HEK293 (cell line): Measurements from ENCODE around the gene SH3BP5L.

Source experiments
- CTCF ChIA-PET: fragments of 350-600 bp; formaldehyde crosslinking; extraction: SDS; loops from one replicate; lab custom pipeline; 2021; ENCODE audit warnings: antibody characterized with exemption; lab: Yijun Ruan, JAX
- POLR2A ChIA-PET: fragments of 300-600 bp; formaldehyde crosslinking; extraction: SDS; loops from one replicate; lab custom pipeline; 2020; ENCODE audit warnings: antibody characterized with exemption, inconsistent platforms; lab: Yijun Ruan, JAX
- H3K27ac ChIP-seq: fragments of 200-500 bp; sonication (Bioruptor generic); 2 replicates; pipeline ENCODE4 v1.5.1; 2014; ENCODE audit warnings: low read depth, low read length, control low read depth, inconsistent platforms; ENCODE audit errors: extremely low read depth
- H3K36me3 ChIP-seq, 2 experiments: fragments of 200-500 bp in 1 of 2; sonication (Bioruptor generic) in 1 of 2; 1 replicate in 1 of 2; 2 replicates in 1 of 2; pipeline ENCODE4 v1.5.1; 2014 to 2017; ENCODE audit warnings: inconsistent platforms in 2 of 2, low read length in 2 of 2; ENCODE audit not compliant: control insufficient read depth in 2 of 2, insufficient read depth in 1 of 2
- H3K4me1 ChIP-seq: fragments of 200-500 bp; sonication (Bioruptor generic); 2 replicates; pipeline ENCODE4 v1.5.1; 2014; ENCODE audit warnings: mild to moderate bottlenecking, low read length, inconsistent platforms; ENCODE audit not compliant: control insufficient read depth, insufficient read depth
- H3K4me3 ChIP-seq: 2 replicates; pipeline ENCODE4 v1.5.1; 2011; ENCODE audit warnings: low read depth, mild to moderate bottlenecking, control low read depth, low read length, moderate library complexity
- H3K9me3 ChIP-seq: fragments of 200-500 bp; sonication (Bioruptor generic); 2 replicates; pipeline ENCODE4 v1.5.1; 2014; ENCODE audit warnings: low read depth, low read length, inconsistent platforms; ENCODE audit not compliant: control insufficient read depth, insufficient read depth
- IKZF3 ChIP-seq: fragments of 450-650 bp; IDR thresholded peaks from 2 replicates; pipeline ENCODE4 v1.5.0; 2018; ENCODE audit warnings: missing biosample characterization, mild to moderate bottlenecking, missing genetic modification characterization, moderate library complexity
- KLF9 ChIP-seq: fragments of 450-650 bp; formaldehyde crosslinking; IDR thresholded peaks from 2 replicates; pipeline ENCODE4 v1.5.1; 2016; ENCODE audit warnings: missing biosample characterization, missing genetic modification characterization, low read depth
- SCRT1 ChIP-seq: fragments of 450-650 bp; formaldehyde crosslinking; IDR thresholded peaks from 2 replicates; pipeline ENCODE4 v1.5.1; 2016; ENCODE audit warnings: missing biosample characterization, missing genetic modification characterization, borderline replicate concordance
- ZBTB48 ChIP-seq: fragments of 450-650 bp; formaldehyde crosslinking; IDR thresholded peaks from 2 replicates; pipeline ENCODE4 v1.5.1; 2016; ENCODE audit warnings: missing biosample characterization, missing genetic modification characterization
- ZBTB7A ChIP-seq: fragments of 450-650 bp; formaldehyde crosslinking; IDR thresholded peaks from 2 replicates; pipeline ENCODE4 v1.5.1; 2016; ENCODE audit warnings: low read depth, missing biosample characterization, missing genetic modification characterization
- ZFP69B ChIP-seq: fragments of 450-650 bp; formaldehyde crosslinking; IDR thresholded peaks from 2 replicates; pipeline ENCODE4 v1.5.1; 2016; ENCODE audit warnings: missing biosample characterization, missing genetic modification characterization
- ZNF140 ChIP-seq: fragments of 450-650 bp; formaldehyde crosslinking; IDR thresholded peaks from 2 replicates; pipeline ENCODE4 v1.5.1; 2016; ENCODE audit warnings: missing biosample characterization, missing genetic modification characterization
- ZNF169 ChIP-seq: fragments of 450-650 bp; formaldehyde crosslinking; IDR thresholded peaks from 2 replicates; pipeline ENCODE4 v1.5.1; 2016; ENCODE audit warnings: missing biosample characterization, missing genetic modification characterization
- ZNF221 ChIP-seq: fragments of 450-650 bp; formaldehyde crosslinking; IDR thresholded peaks from 2 replicates; pipeline ENCODE4 v1.5.1; 2017; ENCODE audit warnings: missing biosample characterization, missing genetic modification characterization, borderline replicate concordance
- ZNF274 ChIP-seq, 2 experiments: fragments of 200-500 bp in 1 of 2; fragments of 450-650 bp in 1 of 2; sonication (Bioruptor generic) in 1 of 2; formaldehyde crosslinking in 1 of 2; IDR thresholded peaks; 2 replicates each; pipeline versions ENCODE4 v1.5.1 to v1.6.1; 2014 to 2016; ENCODE audit warnings: borderline replicate concordance in 1 of 2, inconsistent platforms in 1 of 2, low read length in 1 of 2, missing biosample characterization in 1 of 2, missing genetic modification characterization in 1 of 2
- ZNF311 ChIP-seq: fragments of 450-650 bp; formaldehyde crosslinking; IDR thresholded peaks from 2 replicates; pipeline ENCODE4 v1.5.1; 2017; ENCODE audit warnings: missing biosample characterization, missing genetic modification characterization, borderline replicate concordance
- ZNF501 ChIP-seq: fragments of 450-650 bp; formaldehyde crosslinking; IDR thresholded peaks from 2 replicates; pipeline ENCODE4 v1.5.1; 2016; ENCODE audit warnings: missing biosample characterization, missing genetic modification characterization
- ZNF558 ChIP-seq: fragments of 450-650 bp; formaldehyde crosslinking; IDR thresholded peaks from 2 replicates; pipeline ENCODE4 v1.5.1; 2016; ENCODE audit warnings: missing biosample characterization, missing genetic modification characterization
- ZNF747 ChIP-seq: fragments of 450-650 bp; formaldehyde crosslinking; IDR thresholded peaks from 2 replicates; pipeline ENCODE4 v1.5.1; 2016; ENCODE audit warnings: missing biosample characterization, missing genetic modification characterization
- ZNF776 ChIP-seq: fragments of 450-650 bp; formaldehyde crosslinking; IDR thresholded peaks from 2 replicates; pipeline ENCODE4 v1.5.0; 2017; ENCODE audit warnings: missing biosample characterization, missing genetic modification characterization, borderline replicate concordance
- ZSCAN23 ChIP-seq: fragments of 450-650 bp; formaldehyde crosslinking; IDR thresholded peaks from 2 replicates; pipeline ENCODE4 v1.5.1; 2016; ENCODE audit warnings: missing biosample characterization, missing genetic modification characterization
- TF ChIP-seq, protein P1 (sequence below): fragments of 450-650 bp; formaldehyde crosslinking; IDR thresholded peaks from 2 replicates; pipeline ENCODE4 v1.5.1; 2016; ENCODE audit warnings: missing biosample characterization, missing genetic modification characterization

Gene SH3BP5L

DNA sequence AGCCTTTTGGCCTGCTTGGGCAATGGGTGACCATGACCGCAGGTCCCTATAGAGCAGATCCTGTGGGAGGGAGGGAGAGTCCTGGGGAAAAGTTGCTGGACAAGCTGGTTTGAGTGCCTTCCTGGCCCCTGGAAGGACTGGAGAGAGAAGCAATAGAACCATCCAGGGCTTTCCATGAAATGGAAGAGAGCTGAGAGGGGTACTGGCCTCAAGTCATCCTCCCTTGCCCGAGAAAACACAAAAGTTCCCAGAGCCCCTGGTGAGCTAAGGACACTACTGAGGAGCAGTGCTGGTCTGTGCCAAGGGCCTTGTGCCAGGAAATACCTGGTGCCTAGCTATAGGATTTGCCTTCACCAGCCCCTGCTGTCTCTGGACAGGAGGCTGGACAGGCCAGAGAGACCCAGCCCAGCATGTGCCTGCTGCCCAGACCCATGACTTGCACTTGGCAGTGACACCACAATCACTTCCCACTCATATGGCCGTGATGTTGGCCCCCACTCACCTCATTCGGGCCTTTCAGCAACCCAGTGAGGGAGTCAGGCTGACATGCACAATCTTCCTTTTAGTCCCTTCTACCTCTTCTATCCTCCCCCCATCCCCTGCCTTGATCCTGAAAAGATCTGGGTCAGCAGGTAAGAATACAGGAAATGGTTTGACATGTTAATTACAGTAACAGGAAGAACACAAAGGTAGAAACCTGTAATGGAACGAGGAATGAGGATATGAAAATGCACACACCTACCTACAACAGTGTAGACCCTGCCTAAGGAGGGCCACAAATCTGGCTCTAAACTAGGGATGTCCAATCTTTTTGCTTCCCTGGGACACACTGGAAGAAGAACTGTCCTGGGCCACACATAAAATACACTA lies 7.0 kb downstream of the SH3BP5L start:
- CTCF ChIA-PET = no interaction called here
- POLR2A ChIA-PET = no interaction called here
- H3K4me1 ChIP-seq = no peaks in the 10 kb centered on the region
- TF ChIP-seq ZFP69B (no peak), ZNF274 (IDR thresholded peaks at IDR 0.05; ENCODE audit: low read length) (no peak), ZNF274 (tag by site-specific recombination; IDR thresholded peaks at IDR 0.05; ENCODE audit: borderline replicate concordance) (no peak), IKZF3 (tag by site-specific recombination) (no peak), ZNF747 (tag by site-specific recombination) (no peak), ZSCAN23 (tag by site-specific recombination) (no peak)
- TF ChIP-seq, all 188 proteins: peak for 0
- H3K36me3 ChIP-seq = peaks cover 0 to 73% of the 10 kb centered on the region in 2 experiments; a peak in 1 of 3 replicates
- no peak overlapping the region for H3K27ac ChIP-seq
- no peaks in the 10 kb centered on the region for H3K9me3 ChIP-seq
- H3K4me3 ChIP-seq = no peak overlapping the region

DNA sequence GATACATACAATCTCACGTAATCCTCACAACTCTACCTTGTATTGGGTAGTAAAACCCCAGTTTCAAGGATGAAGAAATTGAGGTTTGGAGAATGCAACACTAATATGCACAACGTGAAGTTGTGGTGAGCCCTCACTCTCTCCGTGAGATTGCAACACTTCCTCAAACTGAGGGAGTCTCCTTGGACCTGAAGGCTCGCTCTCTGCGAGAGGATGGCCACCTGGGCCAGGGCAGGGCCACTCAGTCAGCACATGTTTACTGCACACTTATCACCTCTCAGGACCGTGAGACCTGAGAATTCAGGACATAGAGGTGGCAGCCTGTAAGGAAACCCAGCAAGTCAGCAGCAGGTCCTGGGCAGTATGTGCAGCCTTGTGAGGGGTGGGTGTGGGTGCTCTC lies 8.7 kb downstream of the SH3BP5L start:
- POLR2A ChIA-PET = no interaction called here
- CTCF ChIA-PET = no interaction called here

DNA sequence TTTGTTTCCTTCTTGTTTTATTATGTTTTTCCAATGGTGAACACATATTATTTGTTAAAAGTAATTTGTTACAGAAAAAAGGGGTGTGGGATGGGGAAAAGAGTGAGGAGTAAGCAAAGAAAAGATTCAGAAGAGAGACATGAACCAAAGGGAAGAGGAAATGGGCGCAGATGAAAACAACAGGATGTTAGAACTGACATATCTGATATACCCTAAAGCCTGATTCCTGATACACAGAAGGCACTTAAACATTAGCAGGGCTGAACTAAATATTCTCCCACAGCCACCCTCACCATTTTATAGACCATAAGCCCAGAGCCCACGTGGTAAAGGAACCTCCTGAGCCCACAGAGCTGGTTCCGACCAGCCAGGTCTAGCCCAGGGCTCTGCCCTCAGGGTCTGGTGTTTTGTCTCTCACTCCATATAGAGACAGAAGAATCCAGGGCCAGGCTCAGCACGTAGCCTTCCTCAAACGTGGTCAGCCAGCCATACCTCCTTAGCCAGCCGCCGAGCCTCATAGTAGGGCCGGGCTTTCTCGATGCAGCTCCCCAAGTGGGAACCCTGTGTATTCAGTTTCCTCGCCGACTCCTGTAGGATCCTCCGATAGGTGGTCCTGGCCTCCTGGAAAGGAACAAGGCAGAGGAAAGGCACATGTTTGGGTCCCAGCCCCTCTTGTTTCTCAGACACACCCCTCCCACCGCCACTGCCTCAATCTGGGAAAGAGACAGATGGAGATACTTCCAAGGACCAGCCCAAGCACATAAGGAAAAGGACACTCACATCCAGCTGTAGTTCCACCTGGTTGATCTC lies 9.5 kb downstream of the SH3BP5L start:
- H3K27ac ChIP-seq = no peak overlapping the region
- H3K4me3 ChIP-seq = no peak overlapping the region
- CTCF ChIA-PET = no interaction called here
- peaks cover 0 to 69% of the 10 kb centered on the region in 2 experiments; a peak in 1 of 3 replicates for H3K36me3 ChIP-seq
- POLR2A ChIA-PET = no interaction called here
- H3K4me1 ChIP-seq = no peaks in the 10 kb centered on the region
- TF ChIP-seq ZNF140 (tag by site-specific recombination) (no peak), ZNF169 (no peak), ZBTB7A (tag by site-specific recombination) (no peak), ZNF311 (no peak), ZNF501 (tag by site-specific recombination) (no peak), SCRT1 (no peak), ZBTB48 (tag by site-specific recombination) (no peak)
- TF ChIP-seq, protein P1, sequence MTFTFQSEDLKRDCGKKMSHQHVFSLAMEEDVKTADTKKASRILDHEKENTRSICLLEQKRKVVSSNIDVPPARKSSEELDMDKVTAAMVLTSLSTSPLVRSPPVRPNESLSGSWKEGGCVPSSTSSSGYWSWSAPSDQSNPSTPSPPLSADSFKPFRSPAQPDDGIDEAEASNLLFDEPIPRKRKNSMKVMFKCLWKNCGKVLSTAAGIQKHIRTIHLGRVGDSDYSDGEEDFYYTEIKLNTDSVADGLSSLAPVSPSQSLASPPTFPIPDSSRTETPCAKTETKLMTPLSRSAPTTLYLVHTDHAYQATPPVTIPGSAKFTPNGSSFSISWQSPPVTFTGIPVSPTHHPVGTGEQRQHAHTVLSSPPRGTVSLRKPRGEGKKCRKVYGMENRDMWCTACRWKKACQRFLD (tag by site-specific recombination) = no peak
- H3K9me3 ChIP-seq = no peaks in the 10 kb centered on the region

More for the DNA sequence above, 8.7 kb downstream of the SH3BP5L start:
- no peak for TF ChIP-seq ZNF221 (tag by site-specific recombination)
- TF ChIP-seq ZNF558 (tag by site-specific recombination) = no peak
- no peak for TF ChIP-seq ZNF747 (tag by site-specific recombination)
- no peak for TF ChIP-seq ZNF274 (IDR thresholded peaks at IDR 0.05; ENCODE audit: low read length)
- no peak for TF ChIP-seq ZNF274 (tag by site-specific recombination; IDR thresholded peaks at IDR 0.05; ENCODE audit: borderline replicate concordance)
- TF ChIP-seq KLF9 (tag by site-specific recombination) = no peak
- TF ChIP-seq ZNF776 (tag by site-specific recombination) = no peak
- Histone ChIP-seq H3K4me1 (no peaks in the 10 kb centered on the region), H3K27ac (no peak overlapping the region), H3K4me3 (no peak overlapping the region), H3K36me3 (peaks cover 0 to 71% of the 10 kb centered on the region in 2 experiments; a peak in 1 of 3 replicates), H3K9me3 (no peaks in the 10 kb centered on the region)
